Measurements from ENCODE around the gene TET1. TPM values are rescaled to one million over a fixed set of nuclear protein-coding genes. Genes with fewer than 3 reads are reported as not detected.

Gene TET1
- total and polyA plus RNA-seq, 2 of the 13 experiments (the other 11 are each of a cell fraction or from before 2014, with no cell fraction given): 6.9 to 7.3 TPM

DNA sequence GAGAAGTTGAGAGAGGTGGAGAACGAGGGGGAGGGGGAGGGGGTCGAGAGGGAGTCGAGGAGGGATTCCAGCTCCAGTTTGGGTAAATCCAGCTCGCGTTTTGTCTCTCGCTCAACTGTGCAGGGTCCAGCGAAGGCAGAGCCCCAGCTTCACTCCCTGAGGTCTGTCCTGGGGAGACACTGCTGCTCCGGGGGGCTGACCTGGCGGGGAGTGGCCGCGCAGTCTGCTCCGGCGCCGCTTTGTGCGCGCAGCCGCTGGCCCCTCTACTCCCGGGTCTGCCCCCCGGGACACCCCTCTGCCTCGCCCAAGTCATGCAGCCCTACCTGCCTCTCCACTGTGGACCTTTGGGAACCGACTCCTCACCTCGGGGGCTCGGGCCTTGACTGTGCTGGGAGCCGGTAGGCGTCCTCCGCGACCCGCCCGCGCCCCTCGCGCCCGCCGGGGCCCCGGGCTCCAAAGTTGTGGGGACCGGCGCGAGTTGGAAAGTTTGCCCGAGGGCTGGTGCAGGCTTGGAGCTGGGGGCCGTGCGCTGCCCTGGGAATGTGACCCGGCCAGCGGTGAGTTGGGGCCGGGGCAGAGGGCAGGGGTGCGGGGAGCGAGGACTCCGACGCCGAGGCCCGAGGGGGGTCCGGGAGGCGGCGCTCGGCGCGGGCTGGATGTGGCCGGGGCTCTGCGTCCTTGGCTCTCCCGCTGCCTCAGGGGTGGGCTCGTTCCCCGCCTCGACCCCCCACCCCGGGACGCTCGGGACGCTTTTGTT, at the start of gene TET1 (continued):
- TF ChIP-seq ZBTB7B (CRISPR knock-in tag; IDR thresholded peaks at IDR 0.05) (peak; percentile 91; the same call in 1 of the 2 replicates), FOXO1 (CRISPR knock-in tag; IDR thresholded peaks at IDR 0.05) (peak; percentile 54; the same call in 1 of the 2 replicates), NFYC (CRISPR knock-in tag; IDR thresholded peaks at IDR 0.05) (no peak), PAX8 (CRISPR knock-in tag; IDR thresholded peaks at IDR 0.05; ENCODE audit: borderline replicate concordance) (no peak), ZNF296 (CRISPR knock-in tag; conservative IDR thresholded peaks at IDR 0.05) (no peak), GABPA (IDR thresholded peaks at IDR 0.05; ENCODE audit: low read depth, low read length) (no peak), GABPA (CRISPR knock-in tag; IDR thresholded peaks at IDR 0.05; ENCODE audit: low read depth) (no peak), ZNF34 (CRISPR knock-in tag; IDR thresholded peaks at IDR 0.05; ENCODE audit: borderline replicate concordance) (no peak), ZNF484 (CRISPR knock-in tag; IDR thresholded peaks at IDR 0.05; ENCODE audit: borderline replicate concordance, low read depth) (0 out of 2 replicates have a peak, but pooled peaks have one; percentile 14), MXD4 (CRISPR knock-in tag; IDR thresholded peaks at IDR 0.05) (peak; percentile 18; the same call in 1 of the 2 replicates), POLR2G (IDR thresholded peaks at IDR 0.05; ENCODE audit: low read depth, low read length) (peak; percentile 90), GMEB1 (CRISPR knock-in tag; IDR thresholded peaks at IDR 0.05; ENCODE audit: borderline replicate concordance) (peak; percentile 41; the same call in 1 of the 2 replicates), DPF2 (CRISPR knock-in tag; IDR thresholded peaks at IDR 0.05; ENCODE audit: borderline replicate concordance, low read depth) (no peak), KDM2A (CRISPR knock-in tag; IDR thresholded peaks at IDR 0.05; ENCODE audit: borderline replicate concordance, low read depth) (peak; percentile 66; the same call in 1 of the 2 replicates), SMAD9 (CRISPR knock-in tag; IDR thresholded peaks at IDR 0.05) (no peak), ATF6 (CRISPR knock-in tag; conservative IDR thresholded peaks at IDR 0.05) (no peak), KLF12 (CRISPR knock-in tag; IDR thresholded peaks at IDR 0.05; ENCODE audit: borderline replicate concordance) (0 out of 2 replicates have a peak, but pooled peaks have one; percentile 22), KDM3A (CRISPR knock-in tag; IDR thresholded peaks at IDR 0.05; ENCODE audit: low read depth) (peak; percentile 77), HNF4A (CRISPR knock-in tag; IDR thresholded peaks at IDR 0.05) (peak; percentile 32; the same call in 1 of the 2 replicates)
- TF ChIP-seq, protein P1, sequence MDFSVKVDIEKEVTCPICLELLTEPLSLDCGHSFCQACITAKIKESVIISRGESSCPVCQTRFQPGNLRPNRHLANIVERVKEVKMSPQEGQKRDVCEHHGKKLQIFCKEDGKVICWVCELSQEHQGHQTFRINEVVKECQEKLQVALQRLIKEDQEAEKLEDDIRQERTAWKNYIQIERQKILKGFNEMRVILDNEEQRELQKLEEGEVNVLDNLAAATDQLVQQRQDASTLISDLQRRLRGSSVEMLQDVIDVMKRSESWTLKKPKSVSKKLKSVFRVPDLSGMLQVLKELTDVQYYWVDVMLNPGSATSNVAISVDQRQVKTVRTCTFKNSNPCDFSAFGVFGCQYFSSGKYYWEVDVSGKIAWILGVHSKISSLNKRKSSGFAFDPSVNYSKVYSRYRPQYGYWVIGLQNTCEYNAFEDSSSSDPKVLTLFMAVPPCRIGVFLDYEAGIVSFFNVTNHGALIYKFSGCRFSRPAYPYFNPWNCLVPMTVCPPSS (IDR thresholded peaks at IDR 0.05): no peak
- TF ChIP-seq, protein P2, sequence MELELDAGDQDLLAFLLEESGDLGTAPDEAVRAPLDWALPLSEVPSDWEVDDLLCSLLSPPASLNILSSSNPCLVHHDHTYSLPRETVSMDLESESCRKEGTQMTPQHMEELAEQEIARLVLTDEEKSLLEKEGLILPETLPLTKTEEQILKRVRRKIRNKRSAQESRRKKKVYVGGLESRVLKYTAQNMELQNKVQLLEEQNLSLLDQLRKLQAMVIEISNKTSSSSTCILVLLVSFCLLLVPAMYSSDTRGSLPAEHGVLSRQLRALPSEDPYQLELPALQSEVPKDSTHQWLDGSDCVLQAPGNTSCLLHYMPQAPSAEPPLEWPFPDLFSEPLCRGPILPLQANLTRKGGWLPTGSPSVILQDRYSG (CRISPR knock-in tag; IDR thresholded peaks at IDR 0.05): no peak

Measured in HepG2 (cell line).